Epidermal melanocyte (primary cell): ENCODE results near the gene RBPMS2.

Experiments used
- DNase-seq: peaks from one replicate; pipeline ENCODE4 v3.0.0; 2011; ENCODE audit warnings: low spot score; ENCODE audit not compliant: insufficient read length

Gene RBPMS2

DNA sequence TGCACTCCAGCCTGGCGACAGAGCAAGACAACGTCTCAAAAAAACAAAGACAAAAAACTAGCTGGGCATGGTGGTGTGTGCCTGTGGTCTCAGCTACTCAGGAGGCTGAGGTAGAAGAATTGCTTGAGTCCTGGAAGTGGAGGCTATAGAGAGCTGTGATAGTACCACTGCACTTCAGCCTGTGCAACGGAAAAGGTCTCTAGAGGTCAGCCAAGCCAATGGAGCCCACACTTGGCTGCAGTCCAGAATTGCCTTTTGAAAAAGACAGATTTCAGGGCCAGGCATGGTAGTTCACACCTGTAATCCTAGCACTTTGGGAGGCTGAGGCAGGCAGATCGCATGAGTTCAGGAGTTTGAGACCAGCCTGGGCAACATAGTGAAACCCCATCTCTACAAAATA is 8.4 kb upstream of the RBPMS2 start:
- no peak for DNase-seq

DNA sequence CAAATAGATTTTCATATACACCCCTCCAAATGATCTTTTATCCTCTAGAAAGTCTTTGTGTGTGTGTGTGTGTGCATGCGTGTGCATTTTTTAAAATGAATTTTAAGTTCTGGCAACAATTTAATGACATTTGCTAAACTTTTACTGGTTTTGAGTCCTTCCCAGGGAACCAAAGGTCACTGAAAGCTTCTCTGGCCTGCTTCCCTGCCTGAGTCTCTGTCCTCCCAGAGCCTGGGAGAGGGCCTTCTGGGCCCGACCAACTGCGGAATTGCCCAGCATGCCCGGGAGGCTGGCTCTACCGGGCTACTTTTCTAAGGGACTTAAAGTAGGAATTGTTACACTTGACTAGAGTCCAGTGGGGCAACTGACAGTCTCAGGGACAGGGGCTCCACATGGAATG is 7.4 kb upstream of the RBPMS2 start:
- peak; percentile 4 for DNase-seq

DNA sequence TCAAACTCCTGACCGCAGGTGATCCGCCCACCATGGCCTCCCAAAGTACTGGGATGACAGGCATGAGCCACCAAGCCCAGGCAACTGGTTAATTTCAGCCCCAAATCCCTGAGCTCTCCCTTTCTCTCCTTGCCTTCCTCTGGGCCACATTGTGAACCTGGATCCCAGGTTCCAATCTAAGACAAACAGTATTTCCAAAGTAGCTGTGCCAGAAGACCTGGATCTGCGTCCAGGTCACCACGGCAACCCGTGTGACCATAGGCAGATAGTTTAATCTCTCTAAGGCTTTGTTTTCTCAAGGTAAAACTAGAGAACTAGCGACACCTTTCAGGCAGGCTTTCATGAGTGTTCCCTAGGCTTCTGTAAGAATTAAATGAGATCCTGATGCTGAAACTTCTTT is 5.9 kb upstream of the RBPMS2 start:
- no peak for DNase-seq

DNA sequence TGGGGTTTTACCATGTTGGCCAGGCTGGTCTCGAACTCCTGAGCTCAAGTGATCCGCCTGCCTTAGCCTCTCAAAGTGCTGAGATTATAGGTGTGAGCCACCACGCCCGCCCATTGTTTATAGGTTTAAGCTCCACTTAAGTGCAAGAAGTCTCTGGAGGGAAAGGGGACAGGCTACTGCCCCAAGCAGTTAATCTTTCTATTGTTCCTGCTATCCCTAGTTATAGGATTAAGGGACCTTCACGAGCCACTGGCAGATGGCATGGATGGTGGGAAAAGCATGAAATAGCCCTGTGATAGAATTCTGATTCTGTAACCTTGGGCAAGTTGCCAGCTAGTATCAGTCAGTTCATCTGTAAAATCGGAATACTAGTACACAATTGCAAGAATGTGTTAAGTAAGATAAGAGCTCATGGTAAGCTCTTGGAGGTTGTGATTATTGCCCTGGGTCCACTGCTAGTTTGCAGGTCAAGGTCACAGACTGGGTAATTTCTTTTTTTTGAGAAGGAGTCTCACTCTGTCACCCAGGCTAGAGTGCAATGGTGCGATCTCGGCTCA is 5.3 kb upstream of the RBPMS2 start:
- no peak for DNase-seq

DNA sequence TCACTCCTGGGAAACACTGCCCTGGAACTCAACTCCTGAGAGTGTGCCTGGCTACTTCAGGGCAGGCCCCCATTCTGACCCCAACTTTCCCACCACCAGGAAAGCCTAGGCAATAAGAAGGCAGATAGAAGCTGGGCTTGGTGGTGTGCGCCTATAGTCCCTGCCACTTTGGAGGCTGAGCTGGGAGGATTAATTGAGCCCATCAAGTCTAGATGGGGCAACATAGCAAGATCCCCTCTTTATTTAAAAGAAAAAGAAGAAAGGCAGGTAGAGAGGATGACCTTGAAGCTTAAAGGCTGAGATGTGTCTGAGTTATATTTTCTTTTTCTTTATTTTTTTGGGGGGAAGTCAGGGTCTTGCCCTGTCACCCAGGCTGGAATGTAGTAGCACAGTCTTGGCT is 4.2 kb upstream of the RBPMS2 start:
- DNase-seq, result no peak

DNA sequence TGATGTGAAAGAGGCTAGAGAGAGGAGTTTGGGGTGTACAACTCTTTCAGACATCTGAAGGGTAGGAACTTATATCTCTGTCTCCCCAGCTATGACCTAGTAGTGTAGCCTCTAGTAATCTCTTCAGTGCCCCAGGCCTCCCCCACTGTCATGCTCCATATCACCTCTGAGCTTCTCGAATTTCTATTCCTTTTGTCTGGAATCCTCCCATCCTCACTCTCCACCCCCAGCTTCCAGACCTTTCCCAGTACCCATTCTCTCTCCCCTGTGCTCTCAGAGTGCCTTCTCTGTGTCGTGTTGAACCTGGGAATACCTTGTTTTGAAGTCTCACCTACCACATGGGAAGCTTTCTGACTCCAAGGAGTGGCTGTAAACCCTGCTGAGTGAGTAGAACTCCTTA is 3.6 kb upstream of the RBPMS2 start:
- no peak for DNase-seq

DNA sequence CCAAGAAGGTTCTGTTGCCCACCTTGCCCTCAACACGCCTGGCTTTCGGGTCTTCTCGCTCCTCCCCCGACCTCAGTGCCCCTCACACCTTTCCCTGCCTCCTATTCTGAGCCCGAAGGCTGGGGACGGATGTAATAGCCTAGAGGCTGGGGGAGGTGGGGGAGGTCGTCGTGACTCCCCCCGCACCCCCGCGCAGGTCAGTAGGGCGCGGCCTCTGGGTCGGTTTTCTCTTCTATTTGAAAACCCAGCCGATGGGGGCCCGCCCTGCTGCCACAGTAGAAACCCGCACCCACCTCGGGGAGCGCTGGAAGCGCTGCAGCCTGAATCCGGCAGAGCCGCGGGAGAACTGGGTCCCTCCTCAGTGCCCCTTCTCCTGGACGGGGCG is 1.0 kb upstream of the RBPMS2 start:
- DNase-seq, result no peak

DNA sequence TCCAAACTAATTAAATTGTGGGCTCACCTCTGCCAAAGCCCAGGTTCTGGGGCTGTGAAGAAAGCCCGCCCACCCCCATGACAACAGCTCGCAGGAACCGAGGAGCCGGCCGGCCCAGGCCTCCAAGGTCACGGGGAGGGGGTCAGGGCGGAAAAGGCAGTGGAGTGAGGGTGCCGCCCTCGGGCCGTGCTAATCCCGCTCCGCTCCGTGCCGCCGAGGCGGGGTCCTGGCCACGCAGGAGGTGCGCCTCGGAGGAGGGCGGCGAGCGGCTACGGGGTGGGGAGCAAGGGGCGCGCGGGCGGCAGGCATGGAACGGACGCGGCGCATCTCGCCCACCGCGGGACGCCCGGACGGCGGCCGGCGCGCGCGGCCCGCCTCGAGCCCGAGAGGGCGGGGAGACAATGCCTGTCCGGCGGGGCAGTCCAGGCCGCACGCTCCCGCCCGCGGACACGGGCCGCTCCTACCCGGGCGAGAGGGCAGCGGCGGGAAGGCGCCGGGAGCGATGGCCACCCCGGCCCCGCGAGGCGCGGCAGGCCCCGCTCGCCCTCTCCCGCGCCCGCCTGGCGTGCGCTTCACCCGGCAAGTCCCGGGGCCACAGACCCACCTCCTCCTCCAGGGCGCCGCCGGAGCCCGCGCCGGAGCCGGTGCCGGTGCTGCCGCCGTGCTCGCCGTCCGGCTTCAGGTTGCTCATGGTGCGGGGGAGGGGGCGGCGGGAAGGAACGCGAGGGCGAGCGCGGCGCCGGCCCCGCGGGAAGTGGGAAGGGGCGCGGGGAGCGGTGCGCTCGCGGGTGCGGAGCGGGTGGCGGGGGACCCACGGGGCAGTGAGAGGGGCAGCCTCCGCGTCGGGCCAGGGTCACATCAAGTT is 528 bp downstream of the RBPMS2 start:
- no peak for DNase-seq

DNA sequence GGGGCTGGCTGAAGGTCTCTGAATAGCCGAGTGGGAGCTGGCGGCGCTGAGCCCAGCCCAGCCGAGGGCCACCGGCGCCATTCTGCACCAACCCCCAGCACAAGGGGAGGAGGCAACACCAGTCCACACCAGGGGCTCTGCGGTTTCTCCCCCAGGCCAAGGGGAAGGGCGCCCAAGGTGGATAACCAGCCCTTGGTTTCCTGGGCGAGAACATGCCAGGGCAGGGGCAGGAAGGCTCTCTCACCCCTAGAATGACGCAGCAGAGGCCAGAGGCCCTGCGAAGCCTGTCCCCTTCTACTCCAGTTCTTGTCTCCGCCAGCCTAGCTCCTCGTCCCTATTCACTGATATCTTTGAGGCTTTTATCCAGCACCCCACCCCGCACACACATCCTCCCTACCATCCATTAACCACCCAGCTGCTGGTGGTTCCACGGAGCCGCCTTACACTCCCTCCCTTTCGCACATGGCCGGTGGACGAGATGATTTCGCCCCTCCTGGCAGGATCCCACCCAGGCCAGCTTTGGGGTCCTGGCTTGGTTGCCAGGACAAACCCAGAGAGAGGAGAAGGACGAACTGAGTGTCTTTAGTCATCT is 1.3 kb downstream of the RBPMS2 start:
- no peak for DNase-seq

DNA sequence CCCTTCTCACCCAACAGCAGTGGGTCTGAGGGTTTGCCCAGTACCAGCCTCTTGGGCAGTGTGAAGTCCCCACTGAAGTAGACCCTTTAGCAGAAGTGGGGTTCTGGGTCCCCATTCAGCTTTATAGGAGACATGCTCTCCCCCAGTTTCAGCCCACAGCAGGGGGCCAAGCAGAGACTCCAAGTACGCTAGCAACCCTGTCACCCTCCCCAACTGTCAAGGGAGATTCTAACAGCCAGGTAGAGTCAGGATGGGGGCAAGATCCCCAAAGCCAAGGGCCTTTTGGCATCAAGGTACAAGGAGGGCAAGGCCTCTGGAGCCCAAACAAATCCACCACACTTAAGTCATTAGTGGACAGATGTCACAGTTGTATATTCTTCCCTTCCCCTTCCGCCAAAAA is 1.8 kb downstream of the RBPMS2 start:
- no peak for DNase-seq

DNA sequence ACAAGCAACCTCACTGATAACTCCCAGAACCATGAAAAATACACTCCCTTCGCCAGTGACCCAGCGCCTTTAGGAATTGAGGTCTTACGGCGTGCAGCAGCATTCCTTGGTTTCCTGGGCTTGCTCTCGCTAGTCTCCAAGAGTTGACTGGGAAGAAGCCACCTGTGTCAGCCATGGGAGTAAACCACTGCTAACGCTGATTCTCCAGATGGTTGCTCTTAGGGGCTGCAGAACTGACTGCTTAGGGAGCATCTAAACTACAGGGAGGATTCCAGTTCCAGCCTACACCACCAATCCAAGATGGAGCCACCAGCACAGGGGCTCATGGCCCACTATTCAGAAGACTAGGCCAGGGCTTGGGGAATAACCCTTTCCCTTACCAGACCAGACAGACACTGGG is 2.4 kb downstream of the RBPMS2 start:
- no peak for DNase-seq

DNA sequence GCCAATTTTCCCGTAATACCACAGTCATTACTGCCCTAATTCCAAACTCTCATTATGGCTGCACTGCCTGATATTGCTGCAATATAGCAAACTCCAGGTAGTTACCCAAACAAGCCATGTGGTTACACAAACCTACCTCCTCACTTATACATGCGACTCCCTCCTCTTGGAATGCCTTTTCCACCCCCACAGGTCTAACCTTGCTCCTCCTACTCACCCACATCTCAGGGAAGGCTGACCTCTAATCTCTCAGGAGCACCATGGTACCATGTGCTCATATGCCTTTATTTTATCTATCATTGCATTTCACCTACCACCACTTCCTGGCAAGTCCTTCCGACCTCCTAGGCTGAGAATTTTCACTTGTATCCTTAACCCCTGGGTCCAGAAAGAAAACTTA is 2.9 kb downstream of the RBPMS2 start:
- DNase-seq, result no peak

DNA sequence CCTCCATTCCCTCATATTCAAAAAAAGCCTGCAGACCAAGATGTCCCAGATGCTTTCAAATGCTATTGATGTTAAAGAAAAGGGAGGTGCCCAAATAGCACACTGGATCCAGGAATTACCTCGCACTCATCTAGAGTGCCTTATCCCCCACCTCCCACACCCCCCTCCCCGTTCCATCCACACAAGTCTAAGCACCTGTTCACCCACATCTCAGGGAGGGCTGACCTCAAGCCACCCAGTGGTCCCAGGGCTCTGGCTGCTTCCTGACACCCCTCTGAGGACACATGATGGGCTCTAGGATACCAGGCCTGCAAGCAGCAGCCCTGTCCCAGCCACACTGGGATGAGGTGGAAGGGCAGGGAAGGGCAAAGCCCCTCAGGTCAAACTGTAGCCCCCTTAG is 4.8 kb downstream of the RBPMS2 start:
- no peak for DNase-seq

DNA sequence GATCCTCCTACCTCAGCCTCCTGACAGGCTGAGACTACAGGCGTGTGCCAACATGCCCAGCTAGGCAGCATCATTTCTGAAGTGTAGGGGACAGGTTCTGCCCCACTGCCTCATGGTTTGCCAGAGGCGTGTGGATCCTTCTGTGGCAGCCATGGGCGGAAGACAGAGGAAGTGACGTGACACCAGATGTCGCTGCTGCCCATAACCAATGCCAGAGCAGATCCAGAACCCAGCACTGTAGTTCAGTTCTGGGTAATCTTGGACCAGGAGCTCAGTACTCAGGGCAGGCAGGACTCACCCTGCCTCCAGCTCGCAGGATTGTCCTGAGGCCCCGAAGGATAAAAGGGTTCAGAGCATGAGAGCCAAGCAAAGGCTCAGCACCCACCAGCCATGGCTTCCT is 8.2 kb downstream of the RBPMS2 start:
- DNase-seq, result no peak

DNA sequence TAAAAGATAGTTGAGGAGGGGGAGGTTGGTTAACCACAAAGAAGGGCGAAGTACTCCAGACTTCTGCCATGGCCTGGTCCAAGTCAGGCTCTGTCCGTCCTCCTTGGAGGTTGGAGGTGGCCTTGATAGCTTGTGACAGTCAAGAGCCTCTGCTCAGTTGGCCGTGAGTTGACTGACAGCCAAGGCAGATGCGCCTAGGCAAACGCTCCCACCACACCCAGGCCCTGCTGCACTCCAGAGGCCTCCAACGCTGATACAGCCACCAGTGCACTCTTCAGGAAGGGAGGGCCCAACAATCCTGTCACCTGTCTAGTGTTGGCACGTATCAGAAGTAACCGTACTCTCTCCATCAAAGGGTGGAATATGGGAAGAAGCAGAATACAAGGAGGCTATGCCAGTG is 9.3 kb downstream of the RBPMS2 start:
- DNase-seq, result no peak

DNA sequence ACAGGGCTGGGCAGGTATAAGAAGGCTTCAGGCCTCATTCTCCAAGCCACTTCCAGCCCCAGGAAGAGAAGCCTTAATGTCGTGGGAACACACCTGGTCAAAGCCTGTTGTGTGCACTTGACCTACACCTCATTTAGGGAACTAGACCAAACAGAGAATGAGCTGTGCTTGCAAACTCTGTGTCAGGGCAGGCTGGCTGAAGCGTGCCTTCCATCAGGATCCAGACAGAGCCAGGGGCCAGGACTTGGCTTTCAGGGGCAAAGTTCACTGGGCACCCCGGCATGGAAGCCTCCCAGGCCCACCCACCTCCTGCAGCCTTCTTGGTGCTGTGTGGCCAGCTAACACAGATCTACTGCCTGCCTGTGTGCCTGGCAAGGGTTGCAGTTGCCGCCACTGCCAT is 11.5 kb downstream of the RBPMS2 start:
- DNase-seq, result no peak

DNA sequence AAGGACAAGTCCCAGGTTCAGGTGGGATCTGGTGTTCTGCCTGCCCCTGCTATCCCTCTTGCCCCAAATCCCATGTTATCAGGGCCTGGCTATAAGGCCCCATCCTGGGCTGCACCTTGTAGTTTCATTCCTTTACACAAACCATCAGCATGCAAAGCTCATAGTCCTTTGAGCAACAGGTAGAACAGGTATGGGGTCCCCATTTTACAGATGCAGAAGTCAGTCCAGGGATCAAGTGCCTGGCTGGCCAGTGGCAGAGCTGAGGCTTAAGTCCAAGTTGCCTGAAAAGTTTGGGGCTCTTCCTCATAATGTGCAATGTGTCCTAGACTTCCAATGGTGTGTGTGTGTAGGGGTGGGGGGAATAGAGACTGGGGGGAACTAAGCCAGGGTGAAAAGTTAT is 11.9 kb downstream of the RBPMS2 start:
- DNase-seq, result no peak

DNA sequence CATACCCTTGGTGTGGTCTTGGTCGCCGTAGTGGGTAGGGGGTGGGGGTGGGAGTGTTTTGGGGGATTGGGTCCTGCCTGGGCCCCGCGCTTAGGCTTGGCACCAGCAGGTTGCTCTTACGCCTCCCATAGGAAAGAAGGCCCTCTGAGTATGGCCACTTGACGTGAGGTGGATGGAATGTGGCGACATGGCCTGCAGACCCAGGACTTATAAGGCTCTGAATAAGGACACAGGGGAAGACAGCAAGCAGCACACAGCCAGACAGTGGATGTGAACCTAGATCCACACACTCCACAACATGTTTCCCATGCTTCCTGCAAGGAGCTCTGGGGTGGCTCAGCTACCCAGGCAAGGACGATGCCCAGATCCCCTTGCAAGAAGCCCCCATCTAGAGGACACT is 12.4 kb downstream of the RBPMS2 start:
- no peak for DNase-seq

DNA sequence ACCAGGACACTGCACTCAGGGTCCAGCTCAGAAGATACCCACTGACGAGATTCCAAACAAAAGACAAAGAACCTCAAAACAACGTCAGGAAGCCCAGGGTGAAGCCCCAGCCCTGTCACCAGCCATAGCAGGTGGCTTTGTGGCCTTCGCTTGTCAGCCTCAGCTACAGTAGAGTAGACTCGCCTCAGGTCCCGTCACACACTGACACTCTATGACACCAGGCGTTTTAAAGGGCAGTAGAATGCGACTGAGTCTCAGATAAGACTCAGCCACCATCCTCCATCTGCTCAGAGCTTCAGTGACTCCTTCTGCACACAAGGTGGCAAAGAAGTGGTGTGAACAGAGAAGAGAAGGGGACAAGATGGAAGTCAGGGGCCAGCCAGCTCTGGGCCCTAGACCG is 12.8 kb downstream of the RBPMS2 start:
- DNase-seq, result no peak

DNA sequence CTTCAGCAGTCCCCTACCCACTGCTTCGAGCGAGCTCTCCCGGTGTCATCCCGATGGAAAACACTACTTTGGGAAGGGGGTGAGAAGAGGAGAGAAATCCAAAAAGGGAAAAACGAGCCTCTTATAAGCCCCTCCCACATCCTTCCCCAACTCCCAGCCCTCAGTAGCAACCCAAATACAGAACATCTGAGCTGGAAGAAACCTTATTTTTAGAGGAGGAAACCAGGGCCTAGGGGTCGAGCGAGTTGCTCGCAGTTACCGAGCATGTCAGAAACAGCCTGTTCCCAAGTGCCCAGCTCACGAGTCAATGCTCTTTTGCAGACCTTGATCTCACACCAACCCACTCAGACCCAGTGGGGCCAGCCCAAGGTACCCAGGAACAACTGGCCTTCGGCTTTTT is 14.2 kb downstream of the RBPMS2 start:
- DNase-seq, result no peak

DNA sequence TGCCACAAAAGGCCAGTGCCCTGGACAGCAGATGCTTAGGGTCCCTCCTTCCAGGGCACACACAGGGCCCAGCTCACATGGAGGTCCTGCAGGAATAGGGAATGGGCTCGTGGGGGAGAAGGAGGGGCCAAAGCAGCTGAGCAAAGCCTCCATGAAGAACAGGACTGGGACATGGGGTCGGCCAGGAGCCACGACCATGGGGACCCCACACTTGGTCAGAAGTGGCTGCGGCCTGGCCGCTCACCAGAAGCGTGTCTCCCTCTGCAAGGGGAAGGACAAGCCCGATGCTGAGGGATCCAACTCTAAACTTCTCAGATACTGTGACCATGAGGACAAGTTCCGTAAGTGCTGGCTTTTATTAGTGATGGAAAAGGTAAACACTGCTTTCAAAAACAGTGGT is 15.3 kb downstream of the RBPMS2 start:
- DNase-seq, result no peak

DNA sequence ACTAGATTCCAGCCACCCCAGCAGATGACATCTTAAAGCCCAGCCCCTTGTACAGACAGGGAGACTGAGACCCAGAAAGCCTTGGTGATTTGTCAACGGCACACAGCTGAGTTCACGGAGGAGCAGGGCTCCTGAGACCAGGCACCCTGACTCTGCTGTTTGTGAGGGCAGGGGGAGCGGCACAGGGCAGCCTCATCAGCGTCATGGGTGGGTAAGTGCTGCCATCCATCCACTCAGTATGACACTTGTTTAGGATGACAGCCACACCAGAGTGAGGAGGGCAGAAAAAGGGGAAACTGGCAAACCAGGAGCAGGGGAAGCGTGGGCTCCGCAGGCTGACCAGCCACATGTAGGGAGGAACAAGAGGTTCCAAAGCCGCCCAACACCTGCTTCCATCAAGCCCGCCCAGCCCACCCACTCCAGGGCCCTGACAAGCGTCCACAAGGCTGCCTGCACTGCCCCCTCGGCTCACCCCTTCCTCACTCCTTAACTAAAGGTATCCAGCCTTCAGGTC is 19.9 kb downstream of the RBPMS2 start:
- no peak for DNase-seq
